Mesendoderm (in vitro differentiated cells): ENCODE data around the gene ILKAP.
"Not testable (repeated sequence)": the region's sequence is repeated elsewhere in the genome, so short reads cannot be mapped to it uniquely, and the experiment has no call there.

Experiments
- DNase-seq: peaks from one replicate; pipeline ENCODE4 v3.0.0; 2013
- H2AK5ac ChIP-seq: 2 replicates; pipeline ENCODE4 v1.6.1; 2013; ENCODE audit warnings: low read length, inconsistent platforms
- H2BK120ac ChIP-seq: 2 replicates; pipeline ENCODE4 v1.6.1; 2013; ENCODE audit warnings: low read depth, mild to moderate bottlenecking, low read length, moderate library complexity, mixed read lengths
- H2BK15ac ChIP-seq: replicated peaks from 2 replicates; pipeline ENCODE4 v1.6.1; 2013; ENCODE audit warnings: low read depth, mild to moderate bottlenecking, moderate library complexity
- H2BK5ac ChIP-seq: 2 replicates; pipeline ENCODE4 v1.6.1; 2013; ENCODE audit warnings: low read length, inconsistent platforms
- H3K18ac ChIP-seq: 2 replicates; pipeline ENCODE4 v1.6.1; 2013; ENCODE audit warnings: mild to moderate bottlenecking, low read length, mixed read lengths
- H3K23ac ChIP-seq: one replicate; pipeline ENCODE4 v1.6.1; 2013; ENCODE audit warnings: low read length
- H3K27ac ChIP-seq: 2 replicates; pipeline ENCODE4 v1.5.1; 2013; ENCODE audit warnings: low read depth, mild to moderate bottlenecking, inconsistent platforms, low read length, moderate library complexity
- H3K27me3 ChIP-seq: 2 replicates; pipeline ENCODE4 v1.6.1; 2013; ENCODE audit warnings: low read length, control low read depth, mild to moderate bottlenecking, inconsistent platforms; ENCODE audit not compliant: insufficient read depth, poor library complexity
- H3K36me3 ChIP-seq: 2 replicates; pipeline ENCODE4 v1.6.1; 2013; ENCODE audit warnings: low read length, inconsistent platforms; ENCODE audit not compliant: control insufficient read depth, insufficient read depth
- H3K4ac ChIP-seq: one replicate; pipeline ENCODE4 v1.6.1; 2013; ENCODE audit warnings: low read depth, mild to moderate bottlenecking, low read length, moderate library complexity
- H3K4me1 ChIP-seq: 2 replicates; pipeline ENCODE4 v1.6.1; 2013; ENCODE audit warnings: low read depth, low read length, inconsistent platforms; ENCODE audit not compliant: control insufficient read depth
- H3K4me2 ChIP-seq: 2 replicates; pipeline ENCODE4 v1.6.1; 2013; ENCODE audit warnings: low read length
- H3K4me3 ChIP-seq: 2 replicates; pipeline ENCODE4 v1.5.1; 2013; ENCODE audit warnings: mild to moderate bottlenecking, low read length
- H3K56ac ChIP-seq: one replicate; pipeline ENCODE4 v1.6.1; 2013; ENCODE audit warnings: low read length
- H3K79me1 ChIP-seq: 2 replicates; pipeline ENCODE4 v1.6.1; 2013; ENCODE audit warnings: low read length, inconsistent platforms
- H3K79me2 ChIP-seq: 2 replicates; pipeline ENCODE4 v1.6.1; 2013; ENCODE audit warnings: mild to moderate bottlenecking, low read length; ENCODE audit not compliant: control insufficient read depth, insufficient read depth
- H3K9ac ChIP-seq: 2 replicates; pipeline ENCODE4 v1.6.1; 2013; ENCODE audit warnings: low read length, inconsistent platforms
- H4K5ac ChIP-seq: one replicate; pipeline ENCODE4 v1.6.1; 2013; ENCODE audit warnings: low read length
- H4K8ac ChIP-seq: one replicate; pipeline ENCODE4 v1.6.1; 2013; ENCODE audit warnings: low read depth, mild to moderate bottlenecking, control low read depth, low read length, moderate library complexity
- WGBS: extraction: QIAGEN DNeasy Blood & Tissue Kit; methylation state at CpG from one replicate; pipeline ENCODE4 v1.1.7; 2013; ENCODE audit warnings: low lambda C conversion rate, missing lambda C conversion rate; ENCODE audit not compliant: insufficient coverage; ENCODE audit errors: extremely low coverage; 5-methylcytosine and 5-hydroxymethylcytosine counted together

Gene ILKAP

DNA sequence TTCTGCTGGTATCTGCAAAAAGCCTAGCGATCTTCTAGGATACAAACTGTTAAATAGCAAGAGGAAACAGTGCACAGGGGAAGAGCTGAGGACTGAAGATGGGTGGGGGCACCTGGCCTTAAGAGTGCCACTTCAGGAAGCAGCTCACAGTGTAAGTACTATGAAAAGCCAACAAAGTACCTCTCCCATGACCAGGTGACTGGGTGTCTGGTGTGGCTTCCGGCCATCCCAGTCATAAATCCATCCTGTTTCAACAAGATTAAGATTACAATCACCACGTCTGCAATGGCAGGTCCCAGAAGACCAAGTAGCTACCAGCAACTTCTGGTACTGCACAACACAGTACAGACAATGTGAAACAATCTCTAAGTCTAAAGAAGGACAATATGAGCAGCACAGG, 28.8 kb downstream of the ILKAP start:
- no peak for DNase-seq
- Histone ChIP-seq H4K8ac (no peak overlapping the region), H3K79me2 (no peaks in the 10 kb centered on the region), H3K9ac (no peak overlapping the region), H3K27me3 (no peaks in the 10 kb centered on the region), H2BK5ac (no peak overlapping the region), H4K5ac (no peak overlapping the region), H2BK120ac (no peak overlapping the region), H3K4me2 (no peak overlapping the region), H3K56ac (no peak overlapping the region), H3K4ac (no peak overlapping the region), H2BK15ac (no peak overlapping the region), H3K23ac (no peak overlapping the region), H3K79me1 (no peaks in the 10 kb centered on the region), H3K36me3 (peaks cover 14% of the 10 kb centered on the region), H3K27ac (no peak overlapping the region), H2AK5ac (no peak overlapping the region), H3K18ac (no peak overlapping the region), H3K4me3 (no peak overlapping the region), H3K4me1 (no peaks in the 10 kb centered on the region)
- no CpG with 5 or more reads among the region's 3 CpGs for WGBS

DNA sequence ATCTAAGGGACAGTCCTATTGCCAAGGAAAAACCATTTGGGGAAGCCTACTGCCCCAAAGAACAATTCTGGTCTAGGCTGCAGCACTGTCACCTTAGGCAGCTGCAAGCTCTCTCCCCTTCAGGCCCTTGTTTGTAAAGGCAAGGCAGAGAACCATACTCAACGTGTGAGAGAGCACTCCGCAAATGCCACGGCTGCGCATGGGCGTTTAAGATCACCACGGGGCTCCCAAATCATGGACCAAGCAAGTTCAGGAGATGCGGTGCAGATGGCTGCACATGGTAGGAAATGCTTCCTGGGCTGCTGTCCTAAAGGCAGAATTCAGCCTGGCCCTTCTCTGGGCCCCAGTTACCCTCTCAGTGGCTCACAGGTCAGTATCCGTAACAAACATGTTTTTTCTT, 29.2 kb downstream of the ILKAP start:
- H2BK15ac ChIP-seq = no peak overlapping the region
- no peak overlapping the region for H3K18ac ChIP-seq
- no peak overlapping the region for H4K8ac ChIP-seq
- H3K4me2 ChIP-seq = no peak overlapping the region
- H3K27ac ChIP-seq = no peak overlapping the region
- H2BK5ac ChIP-seq = no peak overlapping the region
- peaks cover 12% of the 10 kb centered on the region for H3K36me3 ChIP-seq
- H3K23ac ChIP-seq = no peak overlapping the region
- H3K56ac ChIP-seq = no peak overlapping the region
- H3K27me3 ChIP-seq = no peaks in the 10 kb centered on the region
- H3K79me1 ChIP-seq = no peaks in the 10 kb centered on the region
- H4K5ac ChIP-seq = no peak overlapping the region
- no peak overlapping the region for H3K9ac ChIP-seq
- no peak overlapping the region for H3K4me3 ChIP-seq
- no peaks in the 10 kb centered on the region for H3K4me1 ChIP-seq
- no CpG with 5 or more reads among the region's 8 CpGs for WGBS
- H2AK5ac ChIP-seq = no peak overlapping the region
- H3K79me2 ChIP-seq = no peaks in the 10 kb centered on the region
- no peak overlapping the region for H2BK120ac ChIP-seq
- no peak overlapping the region for H3K4ac ChIP-seq
- DNase-seq = no peak

DNA sequence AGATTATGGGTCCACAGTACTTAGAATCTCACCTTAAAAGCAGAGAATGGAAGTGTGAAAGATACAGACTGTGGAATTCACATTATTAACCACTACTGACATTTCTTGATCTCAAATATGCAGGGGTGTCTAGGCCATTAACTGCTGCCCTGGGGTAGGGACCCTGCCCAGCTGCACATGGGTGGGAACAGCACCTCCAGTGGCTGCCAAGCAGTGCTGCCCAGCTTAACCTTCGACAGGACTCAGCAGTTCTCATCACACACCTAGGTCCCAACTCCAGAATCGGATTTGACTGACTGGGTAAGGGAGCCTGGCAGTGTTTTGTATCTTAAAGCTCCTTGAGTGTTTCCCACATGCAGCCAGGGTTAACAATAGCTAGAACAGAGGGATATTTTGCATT, 29.8 kb downstream of the ILKAP start:
- no peak overlapping the region for H3K4me2 ChIP-seq
- no peak overlapping the region for H3K4me3 ChIP-seq
- H4K8ac ChIP-seq = no peak overlapping the region
- DNase-seq = peak; percentile 26
- no peaks in the 10 kb centered on the region for H3K27me3 ChIP-seq
- WGBS = no CpG with 5 or more reads among the region's 2 CpGs
- no peak overlapping the region for H3K4ac ChIP-seq
- peaks cover 14% of the 10 kb centered on the region for H3K36me3 ChIP-seq
- no peak overlapping the region for H2BK15ac ChIP-seq
- H3K4me1 ChIP-seq = no peaks in the 10 kb centered on the region
- no peak overlapping the region for H4K5ac ChIP-seq
- no peak overlapping the region for H3K56ac ChIP-seq
- no peaks in the 10 kb centered on the region for H3K79me1 ChIP-seq
- H3K9ac ChIP-seq = no peak overlapping the region
- no peak overlapping the region for H3K23ac ChIP-seq
- H2BK5ac ChIP-seq = no peak overlapping the region
- no peak overlapping the region for H2AK5ac ChIP-seq
- H3K27ac ChIP-seq = no peak overlapping the region
- H3K79me2 ChIP-seq = no peaks in the 10 kb centered on the region
- no peak overlapping the region for H3K18ac ChIP-seq
- no peak overlapping the region for H2BK120ac ChIP-seq

DNA sequence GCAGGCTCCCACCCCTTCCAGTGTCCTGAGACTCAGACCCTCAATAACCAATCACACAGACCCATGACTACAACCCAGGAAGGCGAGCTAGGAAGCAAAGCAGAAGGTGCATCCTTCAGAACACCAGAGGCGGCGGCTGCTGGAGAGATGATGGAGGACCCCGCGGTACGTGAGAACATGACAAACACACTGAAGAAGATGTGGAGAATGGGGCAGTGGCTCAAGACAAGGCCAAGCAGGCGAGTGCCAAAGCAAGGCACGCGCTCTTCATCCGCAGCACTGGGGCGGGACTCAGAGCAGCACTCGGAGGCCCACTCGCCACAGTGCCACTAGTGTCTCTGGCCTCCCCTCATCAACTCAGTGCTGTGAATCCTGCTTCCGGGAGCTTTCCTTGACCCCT, 31.1 kb downstream of the ILKAP start:
- H3K4me3 ChIP-seq = no peak overlapping the region
- no peak overlapping the region for H3K27ac ChIP-seq
- no peak overlapping the region for H4K5ac ChIP-seq
- no peak overlapping the region for H3K9ac ChIP-seq
- no peak overlapping the region for H3K56ac ChIP-seq
- WGBS = no CpG with 5 or more reads among the region's 14 CpGs
- no peaks in the 10 kb centered on the region for H3K79me1 ChIP-seq
- no peak overlapping the region for H3K4me2 ChIP-seq
- H3K79me2 ChIP-seq = no peaks in the 10 kb centered on the region
- H3K27me3 ChIP-seq = no peaks in the 10 kb centered on the region
- H3K4me1 ChIP-seq = no peaks in the 10 kb centered on the region
- H2BK5ac ChIP-seq = no peak overlapping the region
- no peak overlapping the region for H2BK15ac ChIP-seq
- no peak overlapping the region for H3K23ac ChIP-seq
- H2AK5ac ChIP-seq = no peak overlapping the region
- peaks cover 13% of the 10 kb centered on the region for H3K36me3 ChIP-seq
- no peak overlapping the region for H3K18ac ChIP-seq
- no peak overlapping the region for H2BK120ac ChIP-seq
- DNase-seq = no peak
- H3K4ac ChIP-seq = no peak overlapping the region
- no peak overlapping the region for H4K8ac ChIP-seq

DNA sequence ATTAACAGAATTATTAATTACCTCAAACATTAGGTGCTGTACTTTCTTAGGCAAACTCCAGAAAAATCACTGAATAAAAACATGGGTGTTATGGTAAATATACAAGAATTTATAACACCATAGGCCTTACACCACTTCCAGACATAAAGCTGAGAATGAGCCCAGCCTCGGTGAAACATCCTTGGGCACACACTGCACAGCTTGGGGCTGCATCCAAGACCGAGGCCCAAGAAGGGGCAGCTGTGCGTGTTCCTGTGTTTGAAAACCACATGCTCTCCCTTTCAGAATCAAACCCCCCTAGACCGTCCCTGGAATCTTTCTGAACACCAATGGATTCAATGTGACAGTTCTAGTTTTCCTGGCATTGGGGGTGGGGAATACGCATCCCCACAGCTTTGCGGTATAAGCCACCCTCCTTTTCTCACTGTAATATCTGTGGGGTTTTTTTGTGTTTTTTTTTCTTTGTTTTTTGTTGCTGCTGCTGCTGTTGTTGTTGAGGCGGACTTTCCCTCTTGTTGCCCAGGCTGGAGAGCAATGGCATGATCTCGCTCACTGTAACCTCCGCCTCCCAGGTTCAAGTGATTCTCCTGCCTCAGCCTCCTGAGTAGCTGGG, 31.8 kb downstream of the ILKAP start:
- no peak overlapping the region for H4K5ac ChIP-seq
- no peak overlapping the region for H3K23ac ChIP-seq
- no peak overlapping the region for H3K4ac ChIP-seq
- peaks cover 13% of the 10 kb centered on the region for H3K36me3 ChIP-seq
- no peaks in the 10 kb centered on the region for H3K79me1 ChIP-seq
- no peak overlapping the region for H3K18ac ChIP-seq
- no peak overlapping the region for H2BK15ac ChIP-seq
- H3K4me2 ChIP-seq = no peak overlapping the region
- H2BK120ac ChIP-seq = no peak overlapping the region
- no peaks in the 10 kb centered on the region for H3K4me1 ChIP-seq
- WGBS = no CpG with 5 or more reads among the region's 9 CpGs
- H3K56ac ChIP-seq = no peak overlapping the region
- H2AK5ac ChIP-seq = no peak overlapping the region
- H2BK5ac ChIP-seq = no peak overlapping the region
- no peaks in the 10 kb centered on the region for H3K27me3 ChIP-seq
- no peak overlapping the region for H4K8ac ChIP-seq
- H3K4me3 ChIP-seq = no peak overlapping the region
- H3K27ac ChIP-seq = no peak overlapping the region
- DNase-seq = no peak
- no peaks in the 10 kb centered on the region for H3K79me2 ChIP-seq
- no peak overlapping the region for H3K9ac ChIP-seq

DNA sequence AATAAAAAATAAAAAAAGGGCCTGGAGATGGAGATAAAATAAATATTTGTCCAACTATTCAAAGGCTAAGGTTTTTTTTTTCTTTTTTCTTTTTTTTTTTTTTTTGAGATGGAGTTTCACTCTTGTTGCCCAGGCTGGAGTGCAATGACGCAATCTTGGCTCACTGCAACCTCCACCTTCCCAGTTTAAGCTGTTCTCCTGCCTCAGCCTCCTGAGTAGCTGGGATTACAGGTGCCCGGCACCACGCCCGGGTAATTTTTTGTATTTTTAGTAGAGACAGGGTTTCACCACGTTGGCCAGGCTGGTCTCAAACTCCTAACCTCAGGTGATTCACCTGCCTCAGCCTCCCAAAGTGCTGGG, 32.4 kb downstream of the ILKAP start:
- not testable (repeated sequence) for H3K27ac ChIP-seq, H3K4me2 ChIP-seq, H3K56ac ChIP-seq, H3K79me1 ChIP-seq, H3K18ac ChIP-seq, H4K5ac ChIP-seq, H2BK120ac ChIP-seq, H3K4ac ChIP-seq, H3K27me3 ChIP-seq, H3K4me1 ChIP-seq, H3K79me2 ChIP-seq, H3K23ac ChIP-seq, H4K8ac ChIP-seq, H2AK5ac ChIP-seq, H2BK15ac ChIP-seq, H3K4me3 ChIP-seq, H3K9ac ChIP-seq, H3K36me3 ChIP-seq, H2BK5ac ChIP-seq, DNase-seq
- WGBS = no CpG with 5 or more reads among the region's 5 CpGs
